Neural cell (in vitro differentiated cells): ENCODE data around the gene C1orf87.

ENCODE experiments used
- EP300 ChIP-seq: fragments of 450-650 bp; conservative IDR thresholded peaks from 2 replicates; pipeline ENCODE4 v1.6.1; 2014; ENCODE audit warnings: antibody characterized with exemption, mild to moderate bottlenecking, moderate library complexity; ENCODE audit not compliant: poor library complexity, severe bottlenecking
- POLR2AphosphoS5 ChIP-seq: IDR thresholded peaks from 2 replicates; pipeline ENCODE4 v1.6.1; 2012
- RAD21 ChIP-seq: fragments of 450-650 bp; conservative IDR thresholded peaks from 2 replicates; pipeline ENCODE4 v1.6.1; 2014; ENCODE audit warnings: antibody characterized with exemption, mild to moderate bottlenecking, moderate library complexity
- SMC3 ChIP-seq: fragments of 450-650 bp; conservative IDR thresholded peaks from 2 replicates; pipeline ENCODE4 v1.6.1; 2014; ENCODE audit warnings: antibody characterized with exemption, mild to moderate bottlenecking, moderate library complexity; ENCODE audit not compliant: poor library complexity
- TAF1 ChIP-seq: IDR thresholded peaks from 2 replicates; pipeline ENCODE4 v1.6.1; 2012; ENCODE audit warnings: low read depth
- TF ChIP-seq, protein P1 (sequence below): fragments of 450-650 bp; IDR thresholded peaks from 2 replicates; pipeline ENCODE4 v1.5.1; 2014; ENCODE audit warnings: antibody characterized with exemption, mild to moderate bottlenecking, moderate library complexity; ENCODE audit not compliant: poor library complexity, severe bottlenecking

DNA sequence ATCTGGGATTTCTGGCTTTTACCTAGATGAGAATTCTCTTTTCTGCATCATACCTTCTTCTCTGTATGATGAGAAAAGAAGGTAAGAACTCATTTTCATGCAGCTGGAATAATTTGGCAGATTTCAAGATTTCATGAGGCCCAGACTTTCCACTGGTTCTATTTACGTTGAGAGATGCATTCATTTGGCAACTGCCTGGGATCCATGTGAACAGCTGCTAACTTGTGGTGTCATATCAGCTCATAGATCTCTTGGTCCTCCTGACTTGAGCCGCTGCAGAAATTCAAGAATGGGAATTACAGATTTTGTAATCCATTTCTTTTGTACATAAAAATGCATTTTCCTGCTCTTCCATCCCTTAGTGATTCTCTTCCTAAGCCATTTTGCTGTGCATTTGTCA, 17.1 kb upstream of the C1orf87 start:
- TF ChIP-seq RAD21 (no peak), POLR2AphosphoS5 (no peak), SMC3 (no peak), EP300 (no peak), TAF1 (no peak)
- TF ChIP-seq, protein P1, sequence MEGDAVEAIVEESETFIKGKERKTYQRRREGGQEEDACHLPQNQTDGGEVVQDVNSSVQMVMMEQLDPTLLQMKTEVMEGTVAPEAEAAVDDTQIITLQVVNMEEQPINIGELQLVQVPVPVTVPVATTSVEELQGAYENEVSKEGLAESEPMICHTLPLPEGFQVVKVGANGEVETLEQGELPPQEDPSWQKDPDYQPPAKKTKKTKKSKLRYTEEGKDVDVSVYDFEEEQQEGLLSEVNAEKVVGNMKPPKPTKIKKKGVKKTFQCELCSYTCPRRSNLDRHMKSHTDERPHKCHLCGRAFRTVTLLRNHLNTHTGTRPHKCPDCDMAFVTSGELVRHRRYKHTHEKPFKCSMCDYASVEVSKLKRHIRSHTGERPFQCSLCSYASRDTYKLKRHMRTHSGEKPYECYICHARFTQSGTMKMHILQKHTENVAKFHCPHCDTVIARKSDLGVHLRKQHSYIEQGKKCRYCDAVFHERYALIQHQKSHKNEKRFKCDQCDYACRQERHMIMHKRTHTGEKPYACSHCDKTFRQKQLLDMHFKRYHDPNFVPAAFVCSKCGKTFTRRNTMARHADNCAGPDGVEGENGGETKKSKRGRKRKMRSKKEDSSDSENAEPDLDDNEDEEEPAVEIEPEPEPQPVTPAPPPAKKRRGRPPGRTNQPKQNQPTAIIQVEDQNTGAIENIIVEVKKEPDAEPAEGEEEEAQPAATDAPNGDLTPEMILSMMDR: no peak
